HEK293 (cell line): ENCODE results near the gene CDC37.

Experiments used
- CTCF ChIA-PET: fragments of 350-600 bp; formaldehyde crosslinking; extraction: SDS; loops from one replicate; lab custom pipeline; 2021; ENCODE audit warnings: antibody characterized with exemption; lab: Yijun Ruan, JAX
- POLR2A ChIA-PET: fragments of 300-600 bp; formaldehyde crosslinking; extraction: SDS; loops from one replicate; lab custom pipeline; 2020; ENCODE audit warnings: antibody characterized with exemption, inconsistent platforms; lab: Yijun Ruan, JAX
- H3K27ac ChIP-seq: fragments of 200-500 bp; sonication (Bioruptor generic); 2 replicates; pipeline ENCODE4 v1.5.1; 2014; ENCODE audit warnings: low read depth, low read length, control low read depth, inconsistent platforms; ENCODE audit errors: extremely low read depth
- H3K36me3 ChIP-seq, 2 experiments: fragments of 200-500 bp in 1 of 2; sonication (Bioruptor generic) in 1 of 2; 1 replicate in 1 of 2; 2 replicates in 1 of 2; pipeline ENCODE4 v1.5.1; 2014 to 2017; ENCODE audit warnings: inconsistent platforms in 2 of 2, low read length in 2 of 2; ENCODE audit not compliant: control insufficient read depth in 2 of 2, insufficient read depth in 1 of 2
- H3K4me1 ChIP-seq: fragments of 200-500 bp; sonication (Bioruptor generic); 2 replicates; pipeline ENCODE4 v1.5.1; 2014; ENCODE audit warnings: mild to moderate bottlenecking, low read length, inconsistent platforms; ENCODE audit not compliant: control insufficient read depth, insufficient read depth
- H3K4me3 ChIP-seq: 2 replicates; pipeline ENCODE4 v1.5.1; 2011; ENCODE audit warnings: low read depth, mild to moderate bottlenecking, control low read depth, low read length, moderate library complexity
- H3K9me3 ChIP-seq: fragments of 200-500 bp; sonication (Bioruptor generic); 2 replicates; pipeline ENCODE4 v1.5.1; 2014; ENCODE audit warnings: low read depth, low read length, inconsistent platforms; ENCODE audit not compliant: control insufficient read depth, insufficient read depth
- GLIS1 ChIP-seq: fragments of 450-650 bp; formaldehyde crosslinking; IDR thresholded peaks from 2 replicates; pipeline ENCODE4 v1.5.1; 2016; ENCODE audit warnings: missing biosample characterization, missing genetic modification characterization
- HOXD13 ChIP-seq: sonication (generic); formaldehyde crosslinking; IDR thresholded peaks from 2 replicates; pipeline ENCODE4 v1.8.0; 2022; ENCODE audit warnings: missing genetic modification reagents, borderline replicate concordance
- IKZF3 ChIP-seq: fragments of 450-650 bp; IDR thresholded peaks from 2 replicates; pipeline ENCODE4 v1.5.0; 2018; ENCODE audit warnings: missing biosample characterization, mild to moderate bottlenecking, missing genetic modification characterization, moderate library complexity
- OSR2 ChIP-seq: fragments of 450-650 bp; formaldehyde crosslinking; IDR thresholded peaks from 2 replicates; pipeline ENCODE4 v1.5.1; 2016; ENCODE audit warnings: missing biosample characterization, missing genetic modification characterization
- SCRT2 ChIP-seq: fragments of 450-650 bp; formaldehyde crosslinking; IDR thresholded peaks from 2 replicates; pipeline ENCODE4 v1.5.1; 2016; ENCODE audit warnings: missing biosample characterization, missing genetic modification characterization
- SETDB1 ChIP-seq: IDR thresholded peaks from one replicate; pipeline ENCODE4 v1.6.1; 2017; ENCODE audit warnings: mild to moderate bottlenecking, low read length, moderate library complexity, mixed read lengths; ENCODE audit not compliant: insufficient read length
- SP3 ChIP-seq: fragments of 450-650 bp; formaldehyde crosslinking; IDR thresholded peaks from 2 replicates; pipeline ENCODE4 v1.5.1; 2016; ENCODE audit warnings: missing biosample characterization, missing genetic modification characterization
- ZEB2 ChIP-seq: fragments of 450-650 bp; formaldehyde crosslinking; IDR thresholded peaks from 2 replicates; pipeline ENCODE4 v1.5.1; 2016; ENCODE audit warnings: missing biosample characterization, missing genetic modification characterization
- ZNF133 ChIP-seq: fragments of 450-650 bp; formaldehyde crosslinking; IDR thresholded peaks from 2 replicates; pipeline ENCODE4 v1.5.1; 2016; ENCODE audit warnings: missing biosample characterization, missing genetic modification characterization
- ZNF19 ChIP-seq: fragments of 450-650 bp; formaldehyde crosslinking; IDR thresholded peaks from 2 replicates; pipeline ENCODE4; 2016; ENCODE audit warnings: missing biosample characterization, missing genetic modification characterization, low read depth
- ZNF23 ChIP-seq: fragments of 450-650 bp; formaldehyde crosslinking; IDR thresholded peaks from 2 replicates; pipeline ENCODE4 v1.5.1; 2016; ENCODE audit warnings: missing biosample characterization, missing genetic modification characterization, borderline replicate concordance
- ZNF239 ChIP-seq: fragments of 450-650 bp; formaldehyde crosslinking; IDR thresholded peaks from 2 replicates; pipeline ENCODE4 v1.5.1; 2016; ENCODE audit warnings: missing biosample characterization, missing genetic modification characterization
- ZNF350 ChIP-seq: fragments of 450-650 bp; formaldehyde crosslinking; IDR thresholded peaks from 2 replicates; pipeline ENCODE4 v1.5.0; 2017; ENCODE audit warnings: missing biosample characterization, mild to moderate bottlenecking, missing genetic modification characterization
- ZNF391 ChIP-seq: fragments of 450-650 bp; formaldehyde crosslinking; IDR thresholded peaks from 2 replicates; pipeline ENCODE4 v1.5.1; 2016; ENCODE audit warnings: low read depth, missing biosample characterization, missing genetic modification characterization, borderline replicate concordance
- ZNF549 ChIP-seq: fragments of 450-650 bp; IDR thresholded peaks from 2 replicates; pipeline ENCODE4 v1.5.1; 2018; ENCODE audit warnings: missing biosample characterization, missing genetic modification characterization, mild to moderate bottlenecking, inconsistent platforms, moderate library complexity
- ZNF600 ChIP-seq: fragments of 450-650 bp; formaldehyde crosslinking; IDR thresholded peaks from 2 replicates; pipeline ENCODE4 v1.5.1; 2016; ENCODE audit warnings: missing biosample characterization, missing genetic modification characterization
- ZNF626 ChIP-seq: fragments of 450-650 bp; sonication (Bioruptor Pico); formaldehyde crosslinking; IDR thresholded peaks from 2 replicates; pipeline ENCODE4 v1.5.1; 2018; ENCODE audit warnings: missing biosample characterization, missing genetic modification characterization, inconsistent platforms
- ZNF629 ChIP-seq: fragments of 450-650 bp; formaldehyde crosslinking; IDR thresholded peaks from 2 replicates; pipeline ENCODE4 v1.5.1; 2017; ENCODE audit warnings: missing biosample characterization, missing genetic modification characterization
- ZNF707 ChIP-seq: fragments of 450-650 bp; formaldehyde crosslinking; IDR thresholded peaks from 2 replicates; pipeline ENCODE4 v1.5.1; 2016; ENCODE audit warnings: missing biosample characterization, missing genetic modification characterization
- ZNF837 ChIP-seq: fragments of 450-650 bp; formaldehyde crosslinking; IDR thresholded peaks from 2 replicates; pipeline ENCODE4 v1.5.1; 2016; ENCODE audit warnings: missing biosample characterization, missing genetic modification characterization
- ZSCAN30 ChIP-seq: fragments of 450-650 bp; IDR thresholded peaks from 2 replicates; pipeline ENCODE4 v1.5.1; 2018; ENCODE audit warnings: missing biosample characterization, mild to moderate bottlenecking, missing genetic modification characterization, moderate library complexity
- TF ChIP-seq, protein P1 (sequence below): fragments of 450-650 bp; formaldehyde crosslinking; IDR thresholded peaks from 2 replicates; pipeline ENCODE4 v1.5.1; 2016; ENCODE audit warnings: missing biosample characterization, missing genetic modification characterization
- TF ChIP-seq, protein P2 (sequence below): fragments of 450-650 bp; formaldehyde crosslinking; IDR thresholded peaks from 2 replicates; pipeline ENCODE4 v1.5.1; 2016; ENCODE audit warnings: missing biosample characterization, missing genetic modification characterization, low read depth
- TF ChIP-seq, protein P3 (sequence below): fragments of 450-650 bp; formaldehyde crosslinking; conservative IDR thresholded peaks from 2 replicates; pipeline ENCODE4 v1.5.1; 2016; ENCODE audit warnings: low read depth, missing biosample characterization, missing genetic modification characterization
- TF ChIP-seq, protein P4 (sequence below): fragments of 450-650 bp; formaldehyde crosslinking; IDR thresholded peaks from 2 replicates; pipeline ENCODE4 v1.5.1; 2016; ENCODE audit warnings: missing biosample characterization, missing genetic modification characterization

CDC37 gene

DNA sequence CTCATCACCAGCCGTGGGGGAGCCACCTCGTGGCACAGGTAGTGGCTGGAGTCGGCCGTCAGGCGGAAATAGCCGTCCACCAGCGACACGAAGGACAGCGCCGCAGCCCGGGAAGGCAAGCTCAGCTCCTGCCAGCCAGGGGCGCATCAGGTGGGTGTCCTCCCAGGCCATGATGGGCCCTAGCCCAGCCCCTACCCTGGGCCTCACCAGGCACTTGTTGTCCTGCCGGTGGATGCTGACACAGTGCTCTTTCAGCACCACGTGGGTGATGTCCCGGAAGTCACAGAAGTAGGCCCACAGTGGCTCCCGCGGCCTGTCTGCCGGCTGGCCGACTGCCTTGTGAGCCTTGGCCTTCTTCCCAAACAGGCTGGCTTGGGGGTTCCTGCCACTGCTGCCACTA is 38.7 kb downstream of the CDC37 start:
- ChIA-PET POLR2A (no interaction called here), CTCF (no interaction called here)
- H3K4me1 ChIP-seq, result no peaks in the 10 kb centered on the region
- no peak overlapping the region for H3K4me3 ChIP-seq
- H3K27ac ChIP-seq, result no peak overlapping the region
- TF ChIP-seq SCRT2 (tag by site-specific recombination) (peak; percentile 67), ZNF837 (tag by site-specific recombination) (no peak)
- no peaks in the 10 kb centered on the region for H3K9me3 ChIP-seq
- peaks cover 22 to 81% of the 10 kb centered on the region in 2 experiments; a peak in 2 of 3 replicates for H3K36me3 ChIP-seq

DNA sequence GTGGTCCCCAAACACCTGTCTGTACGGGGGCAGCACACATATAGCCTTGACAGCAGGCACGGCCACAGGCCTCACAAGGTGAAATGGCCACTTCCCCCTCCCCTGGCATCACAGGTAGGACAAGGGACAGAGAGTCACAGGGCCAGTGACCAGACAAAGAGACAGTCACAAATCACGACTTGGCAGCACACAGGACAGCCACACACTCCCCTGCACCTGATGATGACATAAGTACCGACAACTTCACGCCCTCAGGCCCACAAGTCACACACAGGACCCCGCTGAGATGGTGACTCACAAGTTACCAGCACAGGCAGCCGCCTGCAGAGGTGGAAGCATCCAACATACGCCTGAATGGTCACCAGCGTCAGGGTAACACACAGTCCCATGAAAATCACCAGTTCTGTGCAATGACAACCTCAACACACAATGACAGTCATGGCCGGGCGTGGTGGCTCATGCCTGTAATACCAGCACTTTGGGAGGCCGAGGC is 39.5 kb downstream of the CDC37 start:
- Histone ChIP-seq H3K9me3 (no peaks in the 10 kb centered on the region), H3K4me3 (no peak overlapping the region)
- TF ChIP-seq ZEB2 (tag by site-specific recombination) (peak; percentile 74), SP3 (tag by site-specific recombination) (no peak), ZNF600 (tag by site-specific recombination) (peak; percentile 91), ZNF350 (tag by site-specific recombination) (no peak), ZNF629 (tag by site-specific recombination) (peak; percentile 96), ZNF133 (tag by site-specific recombination) (peak; percentile 94), GLIS1 (tag by site-specific recombination) (peak; percentile 89), ZSCAN30 (tag by site-specific recombination) (no peak), ZNF707 (tag by site-specific recombination) (no peak), ZNF549 (no peak), ZNF626 (no peak), SETDB1 (no peak), ZNF239 (tag by site-specific recombination) (no peak), HOXD13 (no peak), ZNF19 (tag by site-specific recombination) (no peak), IKZF3 (tag by site-specific recombination) (no peak), ZNF391 (tag by site-specific recombination) (no peak), OSR2 (tag by site-specific recombination) (no peak), ZNF23 (tag by site-specific recombination) (no peak)
- TF ChIP-seq, protein P1, sequence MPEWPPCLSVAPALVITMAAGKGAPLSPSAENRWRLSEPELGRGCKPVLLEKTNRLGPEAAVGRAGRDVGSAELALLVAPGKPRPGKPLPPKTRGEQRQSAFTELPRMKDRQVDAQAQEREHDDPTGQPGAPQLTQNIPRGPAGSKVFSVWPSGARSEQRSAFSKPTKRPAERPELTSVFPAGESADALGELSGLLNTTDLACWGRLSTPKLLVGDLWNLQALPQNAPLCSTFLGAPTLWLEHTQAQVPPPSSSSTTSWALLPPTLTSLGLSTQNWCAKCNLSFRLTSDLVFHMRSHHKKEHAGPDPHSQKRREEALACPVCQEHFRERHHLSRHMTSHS (tag by site-specific recombination), result no peak
- TF ChIP-seq, protein P2, sequence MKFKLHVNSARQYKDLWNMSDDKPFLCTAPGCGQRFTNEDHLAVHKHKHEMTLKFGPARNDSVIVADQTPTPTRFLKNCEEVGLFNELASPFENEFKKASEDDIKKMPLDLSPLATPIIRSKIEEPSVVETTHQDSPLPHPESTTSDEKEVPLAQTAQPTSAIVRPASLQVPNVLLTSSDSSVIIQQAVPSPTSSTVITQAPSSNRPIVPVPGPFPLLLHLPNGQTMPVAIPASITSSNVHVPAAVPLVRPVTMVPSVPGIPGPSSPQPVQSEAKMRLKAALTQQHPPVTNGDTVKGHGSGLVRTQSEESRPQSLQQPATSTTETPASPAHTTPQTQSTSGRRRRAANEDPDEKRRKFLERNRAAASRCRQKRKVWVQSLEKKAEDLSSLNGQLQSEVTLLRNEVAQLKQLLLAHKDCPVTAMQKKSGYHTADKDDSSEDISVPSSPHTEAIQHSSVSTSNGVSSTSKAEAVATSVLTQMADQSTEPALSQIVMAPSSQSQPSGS (tag by site-specific recombination), result peak; percentile 47; the same call in 1 of the 2 replicates
- TF ChIP-seq, protein P3, sequence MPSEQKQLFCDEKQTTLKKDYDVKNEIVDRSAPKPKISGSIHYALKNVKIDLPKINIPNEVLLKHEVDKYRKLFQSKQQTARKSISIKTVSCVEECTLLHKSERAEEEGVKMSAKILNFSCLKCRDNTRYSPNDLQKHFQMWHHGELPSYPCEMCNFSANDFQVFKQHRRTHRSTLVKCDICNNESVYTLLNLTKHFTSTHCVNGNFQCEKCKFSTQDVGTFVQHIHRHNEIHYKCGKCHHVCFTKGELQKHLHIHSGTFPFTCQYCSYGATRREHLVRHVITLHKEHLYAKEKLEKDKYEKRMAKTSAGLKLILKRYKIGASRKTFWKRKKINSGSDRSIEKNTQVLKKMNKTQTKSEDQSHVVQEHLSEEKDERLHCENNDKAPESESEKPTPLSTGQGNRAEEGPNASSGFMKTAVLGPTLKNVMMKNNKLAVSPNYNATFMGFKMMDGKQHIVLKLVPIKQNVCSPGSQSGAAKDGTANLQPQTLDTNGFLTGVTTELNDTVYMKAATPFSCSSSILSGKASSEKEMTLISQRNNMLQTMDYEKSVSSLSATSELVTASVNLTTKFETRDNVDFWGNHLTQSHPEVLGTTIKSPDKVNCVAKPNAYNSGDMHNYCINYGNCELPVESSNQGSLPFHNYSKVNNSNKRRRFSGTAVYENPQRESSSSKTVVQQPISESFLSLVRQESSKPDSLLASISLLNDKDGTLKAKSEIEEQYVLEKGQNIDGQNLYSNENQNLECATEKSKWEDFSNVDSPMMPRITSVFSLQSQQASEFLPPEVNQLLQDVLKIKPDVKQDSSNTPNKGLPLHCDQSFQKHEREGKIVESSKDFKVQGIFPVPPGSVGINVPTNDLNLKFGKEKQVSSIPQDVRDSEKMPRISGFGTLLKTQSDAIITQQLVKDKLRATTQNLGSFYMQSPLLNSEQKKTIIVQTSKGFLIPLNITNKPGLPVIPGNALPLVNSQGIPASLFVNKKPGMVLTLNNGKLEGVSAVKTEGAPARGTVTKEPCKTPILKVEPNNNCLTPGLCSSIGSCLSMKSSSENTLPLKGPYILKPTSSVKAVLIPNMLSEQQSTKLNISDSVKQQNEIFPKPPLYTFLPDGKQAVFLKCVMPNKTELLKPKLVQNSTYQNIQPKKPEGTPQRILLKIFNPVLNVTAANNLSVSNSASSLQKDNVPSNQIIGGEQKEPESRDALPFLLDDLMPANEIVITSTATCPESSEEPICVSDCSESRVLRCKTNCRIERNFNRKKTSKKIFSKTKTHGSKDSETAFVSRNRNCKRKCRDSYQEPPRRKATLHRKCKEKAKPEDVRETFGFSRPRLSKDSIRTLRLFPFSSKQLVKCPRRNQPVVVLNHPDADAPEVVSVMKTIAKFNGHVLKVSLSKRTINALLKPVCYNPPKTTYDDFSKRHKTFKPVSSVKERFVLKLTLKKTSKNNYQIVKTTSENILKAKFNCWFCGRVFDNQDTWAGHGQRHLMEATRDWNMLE (tag by site-specific recombination), result no peak
- TF ChIP-seq, protein P4, sequence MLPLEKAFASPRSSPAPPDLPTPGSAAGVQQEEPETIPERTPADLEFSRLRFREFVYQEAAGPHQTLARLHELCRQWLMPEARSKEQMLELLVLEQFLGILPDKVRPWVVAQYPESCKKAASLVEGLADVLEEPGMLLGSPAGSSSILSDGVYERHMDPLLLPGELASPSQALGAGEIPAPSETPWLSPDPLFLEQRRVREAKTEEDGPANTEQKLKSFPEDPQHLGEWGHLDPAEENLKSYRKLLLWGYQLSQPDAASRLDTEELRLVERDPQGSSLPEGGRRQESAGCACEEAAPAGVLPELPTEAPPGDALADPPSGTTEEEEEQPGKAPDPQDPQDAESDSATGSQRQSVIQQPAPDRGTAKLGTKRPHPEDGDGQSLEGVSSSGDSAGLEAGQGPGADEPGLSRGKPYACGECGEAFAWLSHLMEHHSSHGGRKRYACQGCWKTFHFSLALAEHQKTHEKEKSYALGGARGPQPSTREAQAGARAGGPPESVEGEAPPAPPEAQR (tag by site-specific recombination), result no peak

More for the DNA sequence above, 39.5 kb downstream of the CDC37 start:
- no peak overlapping the region for H3K27ac ChIP-seq
- ChIA-PET CTCF (no interaction called here), POLR2A (interaction anchor here (0.7 to 1.2 kb wide), 2 partner anchors 10 to 30 kb away, joined by 3 to 5 read pairs; partner anchors contain the start of gene RAVER1)
- H3K4me1 ChIP-seq, result no peaks in the 10 kb centered on the region
- peaks cover 21 to 79% of the 10 kb centered on the region in 2 experiments; a peak in 2 of 3 replicates for H3K36me3 ChIP-seq
